NCI-H446 (cell line): ENCODE measurements around the gene S100A12.
A peak's percentile ranks its signal among the peaks of the same experiment; 100 is the strongest.
"Not testable (repeated sequence)": the region's sequence is repeated elsewhere in the genome, so short reads cannot be mapped to it uniquely, and the experiment has no call there.

Experiments used
- DNase-seq, 2 experiments: peaks; one replicate each; lab custom pipeline; 2025; lab: John Stamatoyannopoulos, UW

The S100A12 gene

DNA sequence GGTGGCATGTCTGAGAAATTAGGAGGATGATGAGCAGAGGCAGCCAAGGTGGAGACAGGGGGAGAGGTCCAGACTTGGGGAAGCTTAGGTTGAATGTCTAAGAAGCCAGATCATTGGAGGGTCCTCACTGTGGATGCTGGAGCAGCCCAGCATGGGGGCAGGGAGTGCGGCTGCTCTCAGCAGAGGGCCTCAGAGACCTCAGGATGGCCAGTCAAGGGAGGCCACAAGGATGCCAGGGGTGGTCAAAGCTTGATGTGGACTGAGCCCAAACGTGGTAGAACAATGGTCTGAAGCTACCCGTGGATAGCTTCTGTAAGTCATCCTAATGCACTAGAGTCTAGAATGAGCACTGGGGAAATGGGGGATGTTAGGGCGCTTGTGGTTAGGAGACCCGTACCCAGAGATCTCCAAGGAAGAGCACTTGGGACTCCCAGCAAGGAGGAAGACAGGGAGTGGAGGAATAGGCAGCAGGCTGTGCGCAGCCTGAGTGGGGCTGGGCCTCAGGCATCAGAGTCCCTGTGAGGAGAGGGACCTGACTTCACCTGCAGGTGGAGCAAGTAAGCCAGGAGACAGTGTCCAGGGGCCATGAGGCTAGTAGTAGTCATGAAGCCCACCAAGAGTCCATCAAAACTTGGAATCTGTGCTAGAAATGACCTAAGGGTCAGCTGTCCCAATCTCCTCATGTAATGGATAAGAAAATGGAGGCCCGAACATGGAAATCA lies 22.0 kb downstream of the S100A12 start:
- peak in 1 of 2 experiments; percentile 17 for DNase-seq

DNA sequence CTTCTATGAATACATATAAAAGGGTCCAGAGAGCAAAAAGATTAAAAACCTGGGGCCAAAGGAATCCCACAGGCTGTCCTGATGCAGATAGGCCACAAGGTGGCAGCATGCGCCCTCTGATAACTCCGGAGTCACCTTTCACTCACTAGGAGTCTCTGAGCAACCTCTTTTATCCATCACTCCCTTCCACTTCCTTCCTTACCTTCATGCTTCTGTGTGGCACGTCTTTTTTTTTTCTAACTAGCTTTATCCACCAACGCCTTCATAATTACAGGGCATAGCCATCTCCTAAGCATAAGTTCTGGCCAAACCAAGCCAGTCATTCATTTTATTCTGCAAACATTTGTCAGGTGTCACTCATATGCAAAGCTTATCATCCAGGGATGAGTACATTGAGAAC lies 22.9 kb downstream of the S100A12 start:
- DNase-seq, result peak; percentile 60 to 81

DNA sequence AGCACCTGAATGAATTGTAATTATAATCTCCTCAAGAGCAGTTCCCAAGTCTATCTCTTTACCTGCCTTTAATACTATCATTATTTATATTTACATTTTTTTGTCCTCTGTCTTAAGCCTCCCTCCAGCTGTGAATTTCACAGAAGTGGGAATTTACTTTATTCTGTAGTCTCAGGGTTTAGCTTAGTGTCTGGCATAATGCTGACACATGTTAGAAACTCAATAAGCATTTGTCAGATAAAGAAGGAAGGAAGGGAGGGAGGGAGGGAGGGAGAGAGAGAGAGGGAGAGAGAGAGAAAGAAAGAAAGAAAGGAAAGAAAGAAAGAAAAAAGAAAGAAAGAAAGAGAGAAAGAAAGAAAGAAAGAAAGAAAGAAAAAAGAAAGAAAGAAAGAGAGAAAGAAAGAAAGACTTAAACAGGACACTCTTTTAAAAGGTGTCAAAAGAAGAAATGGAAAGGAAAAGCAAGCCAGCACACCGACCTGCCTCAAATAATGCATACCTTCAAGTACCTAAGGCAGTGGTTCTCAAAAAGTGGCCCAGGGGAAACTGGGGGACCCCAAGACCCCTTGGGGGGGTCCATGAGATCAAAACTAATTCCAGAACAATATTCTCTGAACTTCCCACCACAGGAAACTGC lies 25.0 kb downstream of the S100A12 start:
- no peak for DNase-seq

DNA sequence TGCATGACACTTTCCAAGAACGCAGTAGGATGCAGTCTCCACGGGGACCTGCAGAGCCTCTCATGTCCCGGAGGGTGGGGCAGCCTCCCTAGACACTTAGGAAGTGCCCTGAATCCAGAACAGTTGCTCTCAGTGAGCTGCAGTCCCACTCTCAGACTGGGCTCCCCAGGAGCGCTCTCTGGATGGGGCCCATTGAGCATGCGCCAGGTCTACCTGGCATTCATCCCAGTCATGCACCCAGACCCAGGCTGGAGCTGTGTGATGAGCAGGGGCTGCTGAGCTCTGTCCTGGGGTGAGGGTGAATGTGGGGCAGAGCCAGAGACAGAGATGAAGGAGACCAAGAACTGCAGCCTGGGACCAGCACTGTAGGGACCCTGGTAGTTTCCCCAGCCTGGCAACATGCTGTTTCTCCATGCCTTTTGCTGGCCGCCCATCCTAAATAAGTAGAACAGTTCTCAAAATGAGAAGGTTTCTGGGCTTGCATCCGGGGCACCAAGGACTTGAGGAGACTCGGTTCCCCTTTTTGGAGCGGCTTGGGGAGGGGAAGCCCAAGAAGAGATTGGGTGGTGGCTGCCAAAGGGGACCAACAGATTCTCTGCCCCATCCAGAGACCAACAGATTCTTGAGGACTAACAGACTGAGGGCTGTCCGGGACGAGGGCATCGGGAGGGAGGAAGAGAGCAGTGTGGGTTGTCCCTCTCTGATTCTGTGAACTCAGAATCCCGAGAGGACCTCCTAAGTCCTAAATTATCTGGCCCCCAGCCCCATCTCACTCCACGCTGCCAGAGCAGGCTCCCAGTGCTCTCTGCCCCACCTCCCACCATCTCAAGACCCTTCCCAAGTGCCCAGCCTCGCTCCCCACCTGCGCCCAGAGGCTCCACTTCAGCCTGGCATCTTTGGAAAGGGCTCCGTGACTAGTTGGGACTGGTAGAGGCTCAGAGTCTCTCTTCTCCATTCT lies 25.8 kb downstream of the S100A12 start:
- no peak for DNase-seq

DNA sequence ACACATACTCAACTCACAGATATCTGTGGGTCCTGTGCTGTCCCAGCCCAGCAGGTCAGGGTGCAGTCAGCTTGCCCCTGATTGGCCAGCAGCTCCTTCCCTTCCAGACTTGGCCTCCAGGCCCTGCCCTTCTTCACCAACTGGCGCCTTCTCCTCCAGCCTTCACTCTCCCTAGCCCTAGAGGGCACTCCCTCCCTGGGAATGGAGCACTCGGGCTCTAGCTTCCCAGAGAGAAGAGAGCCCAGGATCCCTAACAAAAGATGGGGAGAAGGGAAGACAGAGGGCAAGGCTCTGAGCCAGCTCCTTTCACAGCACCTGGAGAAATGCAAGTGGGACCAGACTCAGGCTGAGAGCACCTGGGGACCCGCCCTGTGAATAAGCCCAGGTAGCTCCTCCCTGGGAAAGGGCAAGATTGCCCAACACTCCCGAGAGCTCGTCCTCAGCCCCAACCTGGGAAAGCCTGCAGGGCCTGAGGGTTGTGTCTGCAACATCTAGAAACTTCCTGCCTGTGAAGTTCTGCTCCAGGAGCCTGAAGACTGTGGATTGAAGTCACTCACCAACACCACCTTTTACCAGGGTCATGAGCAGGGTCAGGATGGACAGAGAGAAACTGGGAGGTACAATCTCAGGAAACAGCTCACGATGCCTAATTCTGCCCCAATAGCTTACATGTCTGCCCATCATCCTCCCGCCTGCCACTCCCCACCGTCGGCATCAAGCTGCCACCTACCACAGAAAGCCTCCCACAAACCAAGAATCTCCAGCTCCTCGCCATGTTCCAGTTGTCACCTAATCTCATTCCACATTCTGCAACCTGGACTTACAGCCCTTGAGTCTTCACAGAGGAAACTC lies 26.7 kb downstream of the S100A12 start, which contains the start of gene PGLYRP4:
Gene PGLYRP4, minus strand, starts transcription at position 331 of the 852 bp plus-strand sequence. CDS start 909 bp downstream, outside the sequence.
- no peak for DNase-seq

DNA sequence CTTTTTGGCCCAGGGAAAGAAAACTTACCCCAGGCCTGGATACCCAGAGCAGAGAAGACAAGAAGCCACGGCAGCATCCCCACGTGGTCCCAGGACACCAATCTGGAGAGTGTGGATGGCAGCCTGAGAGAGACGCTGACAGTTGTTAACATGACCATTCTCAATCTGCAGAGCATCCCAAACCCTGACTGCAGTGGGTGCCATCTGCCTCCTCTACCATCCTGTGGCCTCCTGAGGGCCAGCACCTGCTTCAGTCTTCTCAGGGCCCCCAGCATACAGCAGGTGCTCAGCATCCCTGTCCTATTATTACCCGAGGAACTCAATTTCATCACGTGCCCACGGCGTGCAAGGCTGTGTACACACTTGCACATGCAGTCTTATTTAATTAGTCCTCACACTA lies 27.6 kb downstream of the S100A12 start:
- no peak for DNase-seq

DNA sequence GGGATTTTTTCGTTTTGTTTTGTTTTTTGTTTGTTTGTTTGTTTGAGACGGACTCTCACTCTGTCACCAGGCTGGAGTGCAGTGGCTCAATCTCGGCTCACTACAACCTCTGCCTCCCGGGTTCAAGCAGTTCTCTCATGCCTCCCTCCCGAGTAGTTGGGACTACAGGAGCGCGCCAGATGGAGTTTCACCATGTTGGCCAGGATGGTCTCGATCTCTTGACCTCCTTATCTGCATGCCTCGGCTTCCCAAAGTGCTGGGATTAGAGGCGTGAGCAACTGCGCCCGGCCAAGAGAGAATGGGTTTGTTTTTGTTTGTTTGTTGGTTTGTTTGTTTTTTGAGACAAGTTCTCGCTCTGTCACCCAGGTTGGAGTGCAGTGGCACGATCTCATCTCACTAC lies 28.4 kb downstream of the S100A12 start:
- DNase-seq, result not testable (repeated sequence)

DNA sequence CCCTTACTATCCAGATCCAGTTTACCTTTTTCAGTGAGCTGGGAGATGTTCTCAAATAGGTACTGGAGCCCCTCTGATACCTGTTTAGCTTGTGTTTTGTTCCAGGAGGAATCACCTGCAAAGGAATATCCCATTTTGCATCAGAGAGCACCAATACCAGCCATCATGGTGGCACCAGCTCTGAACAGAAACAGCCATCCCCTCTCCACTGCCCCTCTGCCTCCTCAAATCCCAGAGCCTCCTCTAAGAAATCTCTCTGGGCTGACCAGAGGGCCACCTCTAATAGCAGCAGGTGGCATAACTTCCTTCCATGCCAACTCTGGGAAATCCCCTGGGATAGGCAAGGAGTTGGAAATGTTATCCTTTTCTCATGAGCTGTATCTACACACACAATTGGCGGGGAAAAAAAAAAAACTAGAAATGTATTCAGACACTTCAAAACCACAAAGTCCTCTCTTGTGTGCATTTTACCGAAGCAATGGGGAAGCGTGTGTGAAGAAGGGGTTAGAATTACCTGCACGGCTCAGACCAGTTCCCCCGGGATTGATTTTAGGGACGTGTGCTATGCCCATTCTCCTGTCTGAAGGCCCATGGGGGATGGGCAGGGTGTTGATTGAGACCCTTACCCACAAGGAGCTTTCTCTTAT lies 29.2 kb downstream of the S100A12 start:
- no peak for DNase-seq

DNA sequence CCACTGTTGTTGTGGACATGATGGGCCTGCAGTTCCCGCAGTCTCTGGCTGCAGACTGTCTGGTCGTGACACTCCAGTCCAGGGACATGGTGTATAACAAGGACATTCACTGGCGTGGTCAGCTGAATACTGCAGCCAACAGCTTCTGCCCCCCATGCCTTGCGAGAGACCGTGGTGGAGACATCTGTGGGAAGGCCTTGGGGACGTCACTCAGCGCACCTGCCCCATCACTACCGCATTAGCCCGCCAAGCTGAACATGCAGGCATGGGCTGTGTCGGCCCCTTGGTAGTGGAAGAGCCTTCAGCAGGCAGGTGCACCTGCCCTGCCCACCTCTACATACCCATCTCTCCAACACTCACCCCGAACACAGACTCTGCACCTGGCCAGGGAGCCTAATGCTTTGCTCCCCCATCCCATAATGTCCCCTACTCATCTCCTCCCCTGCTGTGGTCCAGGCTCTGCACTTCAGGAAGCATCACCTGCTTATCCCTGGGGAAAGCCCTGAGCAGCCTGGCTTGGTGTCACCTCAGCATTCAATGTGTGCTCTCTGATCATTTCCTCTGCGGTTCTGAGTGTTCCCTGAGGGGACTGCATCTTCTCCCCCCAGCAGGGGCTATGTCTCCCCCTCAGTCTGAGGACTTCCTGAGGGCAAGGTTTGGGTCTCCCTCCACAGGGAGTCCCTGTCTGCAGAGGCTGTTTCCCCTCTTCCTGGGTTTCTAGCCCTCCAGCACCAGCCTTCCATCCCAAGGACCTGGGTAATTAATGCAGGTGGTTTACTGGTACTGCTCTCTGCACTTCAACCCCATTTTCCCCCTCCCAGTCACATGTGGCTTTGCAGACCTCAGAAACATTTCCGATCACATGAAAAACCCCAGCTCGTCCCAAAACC lies 30.0 kb downstream of the S100A12 start:
- DNase-seq, result no peak

DNA sequence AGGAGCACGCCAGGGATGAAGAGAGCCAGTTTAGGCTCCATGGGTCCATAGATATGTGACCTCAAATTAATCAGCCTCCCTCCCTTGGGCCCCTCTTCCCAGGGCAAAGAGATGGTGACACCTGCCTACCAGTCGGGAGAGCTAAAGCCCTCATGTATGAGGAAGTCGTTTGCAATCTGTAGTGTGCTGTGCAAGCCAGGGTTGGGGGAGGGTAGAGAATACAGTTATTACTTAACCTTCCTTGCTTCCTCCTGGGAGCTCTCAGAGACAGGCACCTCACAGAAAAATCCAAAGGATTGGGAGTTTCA lies 30.7 kb downstream of the S100A12 start:
- no peak for DNase-seq

DNA sequence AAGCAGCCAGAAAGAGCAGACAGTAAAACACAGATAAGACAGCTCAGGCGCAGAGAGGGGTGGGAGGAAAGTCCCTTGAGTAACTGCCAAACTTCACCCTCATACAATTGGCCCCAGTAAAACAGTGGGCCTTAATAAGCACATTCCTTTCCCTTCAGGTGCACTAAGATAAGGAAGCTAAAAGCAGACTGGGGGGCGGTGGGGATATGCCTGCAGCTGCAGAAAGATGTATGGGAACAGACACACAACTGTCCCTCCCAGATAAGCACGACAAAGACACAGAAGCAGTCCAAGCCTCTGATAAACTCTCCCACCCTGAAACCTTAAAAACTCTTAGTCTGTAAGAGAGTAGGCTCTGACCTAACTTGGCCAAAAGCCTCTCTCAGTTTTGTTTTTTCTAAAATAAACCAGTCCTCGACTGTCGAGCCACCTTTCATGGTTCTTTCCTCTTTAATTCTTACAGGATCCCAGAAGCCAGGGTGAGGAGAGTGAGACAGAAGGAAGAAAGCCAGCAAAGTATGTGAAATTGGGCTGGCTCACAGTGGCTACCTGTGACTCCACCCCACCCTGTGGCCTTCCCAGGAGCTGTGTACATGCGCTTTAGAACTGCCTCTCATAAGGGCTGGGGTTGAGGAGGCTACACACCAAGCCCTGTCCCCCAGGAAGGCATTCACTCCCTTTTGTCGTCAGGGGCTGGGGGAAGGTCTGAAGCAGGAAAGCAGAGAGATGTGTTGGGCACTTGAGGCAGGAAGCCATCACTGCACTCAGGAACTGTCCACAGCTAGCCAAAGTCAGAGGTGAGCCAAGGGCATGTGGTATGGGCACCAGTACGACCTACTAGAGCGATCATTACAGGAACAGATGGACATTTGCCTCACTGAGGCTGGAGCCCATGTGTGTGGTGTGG lies 31.4 kb downstream of the S100A12 start:
- no peak for DNase-seq

DNA sequence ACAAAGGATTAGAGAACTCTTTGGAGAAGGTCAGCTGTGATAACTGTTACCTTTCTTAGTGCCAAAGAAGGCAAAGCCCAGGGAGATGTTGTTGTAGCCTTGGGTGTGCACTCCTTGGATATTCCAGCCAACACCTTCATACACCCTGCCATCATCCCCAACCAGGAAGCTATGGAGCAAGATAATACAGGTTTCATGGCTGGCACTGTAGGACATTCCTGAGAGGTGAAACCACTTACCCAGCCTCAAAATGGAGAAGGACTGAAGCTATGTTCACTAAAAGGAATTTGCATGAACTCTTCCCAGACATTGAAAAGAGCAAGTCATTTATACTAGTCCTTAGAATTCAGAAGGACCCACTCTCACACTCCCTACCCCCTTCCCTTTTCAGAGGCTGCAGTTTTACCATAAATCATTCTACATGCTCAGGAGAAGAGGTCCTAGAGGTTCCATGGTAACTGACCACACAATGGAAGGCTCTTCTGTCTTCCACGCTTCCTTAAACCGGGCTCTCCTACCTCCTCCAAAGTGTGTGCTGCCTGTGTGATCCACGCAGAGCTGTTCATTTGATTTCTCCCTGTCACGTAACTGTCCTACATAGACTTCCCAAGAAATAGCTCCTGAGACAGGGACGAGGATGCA lies 32.3 kb downstream of the S100A12 start:
- DNase-seq, result no peak

DNA sequence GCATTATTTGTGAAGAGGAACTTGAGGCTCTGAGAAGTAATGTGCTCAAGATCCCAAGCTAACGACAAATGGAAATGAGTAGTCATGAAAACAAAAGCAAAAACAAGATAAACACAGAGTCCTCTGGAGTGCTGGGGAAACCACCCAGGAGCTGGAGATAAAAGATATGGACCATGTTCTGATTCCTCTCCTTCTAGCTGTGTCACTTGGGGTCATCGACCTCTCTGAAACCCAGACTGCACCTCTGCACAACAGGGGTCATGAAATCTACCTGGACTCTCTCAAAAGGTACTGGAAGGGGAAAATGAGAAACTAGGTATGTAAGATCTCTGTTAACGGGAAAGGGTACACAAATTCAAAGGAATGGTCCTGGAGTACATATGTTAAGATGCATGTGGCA lies 33.2 kb downstream of the S100A12 start:
- DNase-seq, result no peak

DNA sequence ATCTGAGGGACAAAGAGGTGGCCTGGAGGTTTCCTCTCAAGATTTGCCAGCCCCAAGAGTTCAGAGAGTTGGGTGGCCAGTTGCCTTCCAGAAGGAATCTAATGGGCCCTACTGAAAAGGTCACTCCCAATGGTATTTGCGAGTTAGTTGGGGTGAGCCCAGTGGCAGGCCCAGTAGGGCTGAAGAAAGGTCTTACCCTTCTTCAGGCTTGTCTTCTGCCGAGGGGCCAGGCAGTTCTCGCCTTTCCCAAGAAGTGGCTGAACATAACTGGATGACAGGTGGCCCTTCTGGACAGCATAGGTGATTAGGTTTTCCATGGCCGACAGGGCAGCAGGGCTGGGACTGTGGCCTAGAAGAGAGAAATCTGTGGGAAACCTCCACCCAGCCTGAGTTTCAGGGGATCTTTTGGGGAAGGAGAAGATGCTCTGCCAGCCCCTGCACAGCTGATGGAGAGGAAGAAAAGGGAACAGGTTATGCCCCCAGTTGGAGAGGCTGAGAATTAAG lies 33.9 kb downstream of the S100A12 start:
- DNase-seq, result no peak

DNA sequence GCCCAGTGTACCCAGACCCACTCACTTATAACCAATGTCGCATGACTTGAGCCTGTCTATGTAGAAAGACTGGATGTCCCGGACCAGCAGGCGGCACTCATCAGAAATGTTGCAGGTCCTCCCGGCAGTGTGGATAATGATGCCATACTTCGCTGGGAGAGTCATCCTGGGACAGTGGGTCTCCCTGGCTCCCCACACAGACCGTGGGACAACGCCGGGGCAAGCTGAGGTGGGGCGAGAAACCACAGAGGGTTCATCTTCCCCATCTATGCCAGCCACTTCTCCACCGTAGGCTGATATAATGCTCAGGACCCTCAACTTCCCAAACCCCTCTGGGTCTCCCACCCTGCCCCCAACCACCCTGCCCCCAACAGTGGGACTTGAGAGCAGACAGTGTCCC lies 35.1 kb downstream of the S100A12 start:
- no peak for DNase-seq

DNA sequence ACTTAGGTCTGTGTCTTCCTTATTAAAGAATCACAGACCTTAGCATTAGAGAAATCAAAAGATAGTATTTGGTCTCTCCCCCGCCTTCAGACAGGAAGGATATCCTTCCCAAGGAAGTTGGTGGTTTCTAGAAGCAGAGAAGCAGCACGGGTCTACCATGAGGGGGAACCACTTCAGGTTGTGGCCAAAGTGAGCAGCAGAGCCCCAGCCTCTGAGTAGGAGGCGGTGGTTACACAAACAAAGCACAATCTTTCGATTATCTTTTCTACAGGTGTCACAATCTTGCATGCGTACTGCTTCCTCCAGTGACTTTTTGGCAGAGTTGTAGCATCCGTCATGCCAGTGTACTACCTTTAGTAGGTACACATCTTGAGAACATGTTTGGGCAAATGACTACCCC lies 35.6 kb downstream of the S100A12 start:
- DNase-seq, result no peak

DNA sequence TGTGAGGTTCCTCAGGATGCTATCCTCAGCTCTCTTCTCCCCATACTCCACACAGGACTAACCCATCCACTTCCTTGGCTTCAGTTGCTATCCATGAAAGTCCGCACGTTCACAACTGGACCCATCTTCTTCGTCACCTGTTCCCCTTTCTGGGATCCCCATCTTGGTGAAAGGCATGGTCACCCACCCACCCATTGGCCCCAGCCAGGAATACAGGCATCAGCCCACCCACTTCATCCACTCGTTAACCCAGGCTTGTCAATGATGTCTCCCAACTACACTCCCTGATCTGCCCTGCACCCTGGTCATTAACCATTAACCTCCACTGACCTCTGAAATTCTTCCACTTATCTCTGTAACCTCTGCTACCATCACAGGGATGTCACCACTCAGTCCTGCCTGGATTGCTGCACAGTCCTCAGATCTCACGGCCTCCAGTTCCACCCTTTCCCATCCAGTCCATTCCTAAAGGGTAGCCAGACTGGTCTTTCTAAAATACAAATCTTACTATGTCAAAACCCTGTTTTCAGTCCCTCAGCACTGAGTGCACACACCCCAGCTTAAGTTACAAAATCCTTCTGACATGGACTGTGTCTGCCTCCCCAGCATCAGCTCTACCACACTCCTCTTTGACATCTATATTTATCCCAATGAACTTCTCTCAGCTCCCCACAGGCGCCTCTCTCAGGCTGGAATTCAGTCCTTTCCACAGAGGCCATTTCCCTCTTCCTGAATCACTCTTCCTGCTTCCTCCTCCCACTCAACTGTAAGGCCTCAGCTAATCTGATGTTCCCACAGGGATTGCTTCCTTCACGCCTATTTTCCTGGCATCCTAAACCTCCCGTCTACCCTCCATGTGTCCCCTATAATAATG lies 37.2 kb downstream of the S100A12 start:
- no peak for DNase-seq
